Measurements from ENCODE around the gene TLR9. TPM values are rescaled to one million over a fixed set of nuclear protein-coding genes. Genes with fewer than 3 reads are reported as not detected.

TLR9 gene
- total and polyA plus RNA-seq, 7 donors: 0.04 to 0.55 (median 0.24) TPM; not detected in 1

GRCh38 chr3:52184690-52185089 is 40.8 kb downstream of the TLR9 start:
- Histone ChIP-seq H3K4me1 (no peaks in the 10 kb centered on the region), H3K27me3 (ENCODE audit: insufficient read depth in 3 of 3, low read length in 2 of 3) (no peaks in the 10 kb centered on the region), H3K9me3 (no peaks in the 10 kb centered on the region), H3K4me3 (no peak overlapping the region), H3K36me3 (ENCODE audit: insufficient read depth in 1 of 2, low read depth in 1 of 2) (no peaks in the 10 kb centered on the region), H3K27ac (peak overlapping the region; percentile 55)
- 91% methylated on average over 8 of the region's 8 CpGs for WGBS, 3 donors
- ATAC-seq (no peak), DNase-seq (no peak)
- intact Hi-C loops (cut with DNase I): no loop called here
- TF ChIP-seq, protein P1, sequence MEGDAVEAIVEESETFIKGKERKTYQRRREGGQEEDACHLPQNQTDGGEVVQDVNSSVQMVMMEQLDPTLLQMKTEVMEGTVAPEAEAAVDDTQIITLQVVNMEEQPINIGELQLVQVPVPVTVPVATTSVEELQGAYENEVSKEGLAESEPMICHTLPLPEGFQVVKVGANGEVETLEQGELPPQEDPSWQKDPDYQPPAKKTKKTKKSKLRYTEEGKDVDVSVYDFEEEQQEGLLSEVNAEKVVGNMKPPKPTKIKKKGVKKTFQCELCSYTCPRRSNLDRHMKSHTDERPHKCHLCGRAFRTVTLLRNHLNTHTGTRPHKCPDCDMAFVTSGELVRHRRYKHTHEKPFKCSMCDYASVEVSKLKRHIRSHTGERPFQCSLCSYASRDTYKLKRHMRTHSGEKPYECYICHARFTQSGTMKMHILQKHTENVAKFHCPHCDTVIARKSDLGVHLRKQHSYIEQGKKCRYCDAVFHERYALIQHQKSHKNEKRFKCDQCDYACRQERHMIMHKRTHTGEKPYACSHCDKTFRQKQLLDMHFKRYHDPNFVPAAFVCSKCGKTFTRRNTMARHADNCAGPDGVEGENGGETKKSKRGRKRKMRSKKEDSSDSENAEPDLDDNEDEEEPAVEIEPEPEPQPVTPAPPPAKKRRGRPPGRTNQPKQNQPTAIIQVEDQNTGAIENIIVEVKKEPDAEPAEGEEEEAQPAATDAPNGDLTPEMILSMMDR (IDR thresholded peaks at IDR 0.05): no peak

- H3K9me3 ChIP-seq: no peaks in the 10 kb centered on the region
- DNase-seq (no peak), ATAC-seq (peak in 1 of 4 donors; percentile 33)
- 70 to 74% (median 73%) methylated on average over 7 of the region's 7 CpGs for WGBS, 3 donors
- peak overlapping the region; percentile 55 for H3K27ac ChIP-seq
- H3K36me3 ChIP-seq (ENCODE audit: insufficient read depth in 1 of 2, low read depth in 1 of 2): no peaks in the 10 kb centered on the region
- H3K4me3 ChIP-seq: no peak overlapping the region
- H3K27me3 ChIP-seq (ENCODE audit: insufficient read depth in 3 of 3, low read length in 2 of 3): no peaks in the 10 kb centered on the region
- H3K4me1 ChIP-seq: no peaks in the 10 kb centered on the region
- TF ChIP-seq, protein P1 (IDR thresholded peaks at IDR 0.05): no peak
- intact Hi-C loops (cut with DNase I): no loop called here
Observed at GRCh38 chr3:52183786-52184445, 41.5 kb downstream of the TLR9 start.

DNA sequence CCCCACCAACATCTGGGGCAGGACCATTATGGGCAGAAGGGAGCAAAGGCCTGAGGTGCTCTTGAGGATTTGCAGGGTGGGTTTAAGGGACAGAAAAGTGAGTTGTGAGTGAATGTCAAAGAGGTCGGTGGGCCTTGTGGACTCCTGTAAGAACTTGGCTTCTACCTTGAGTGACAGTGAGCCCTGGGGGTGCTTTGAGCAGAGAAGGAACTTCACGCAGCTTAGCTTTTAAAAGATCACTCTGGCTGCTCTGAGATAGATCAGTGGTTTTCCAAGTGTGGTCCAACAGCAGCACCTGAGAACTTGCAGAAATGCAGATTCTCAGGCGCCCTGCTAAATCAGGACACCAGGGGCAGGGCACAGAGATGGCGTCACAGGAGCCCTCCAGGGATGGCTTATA is 42.8 kb downstream of the TLR9 start:
- 92 to 95% (median 94%) methylated on average over 4 of the region's 4 CpGs for WGBS, 3 donors
- ATAC-seq (no peak), DNase-seq (no peak)
- Histone ChIP-seq H3K9me3 (no peaks in the 10 kb centered on the region), H3K4me3 (no peak overlapping the region), H3K27ac (no peak overlapping the region), H3K27me3 (ENCODE audit: insufficient read depth in 3 of 3, low read length in 2 of 3) (no peaks in the 10 kb centered on the region), H3K36me3 (ENCODE audit: insufficient read depth in 1 of 2, low read depth in 1 of 2) (no peaks in the 10 kb centered on the region), H3K4me1 (no peaks in the 10 kb centered on the region)
- intact Hi-C loops (cut with DNase I): no loop called here
- TF ChIP-seq, protein P1 (IDR thresholded peaks at IDR 0.05): no peak

DNA sequence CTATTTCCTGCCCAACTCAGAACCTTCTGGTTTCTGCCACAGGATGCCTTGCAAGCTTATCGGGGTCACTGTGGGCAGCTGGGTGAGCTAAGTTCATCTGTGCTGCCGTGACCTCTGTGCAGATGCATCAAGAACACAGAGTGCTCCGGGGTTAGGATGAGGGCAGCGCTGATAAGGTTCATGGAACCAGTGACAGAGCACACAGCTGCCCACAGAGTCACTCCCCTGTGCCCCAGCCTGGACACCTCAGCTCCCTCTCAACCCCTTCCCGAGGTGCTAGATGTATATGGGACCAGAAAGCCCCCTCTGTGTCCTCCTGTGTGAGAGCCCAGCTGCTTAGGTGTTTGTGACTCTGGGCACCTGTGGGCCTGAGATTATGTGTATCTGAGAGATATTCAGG is 43.2 kb downstream of the TLR9 start:
- 77 to 89% (median 83%) methylated on average over 5 of the region's 5 CpGs for WGBS, 3 donors
- Histone ChIP-seq H3K27ac (no peak overlapping the region), H3K9me3 (no peaks in the 10 kb centered on the region), H3K4me1 (no peaks in the 10 kb centered on the region), H3K36me3 (ENCODE audit: insufficient read depth in 1 of 2, low read depth in 1 of 2) (no peaks in the 10 kb centered on the region), H3K4me3 (no peak overlapping the region), H3K27me3 (ENCODE audit: insufficient read depth in 3 of 3, low read length in 2 of 3) (no peaks in the 10 kb centered on the region)
- TF ChIP-seq, protein P1 (IDR thresholded peaks at IDR 0.05): no peak
- peak in 1 of 2 donors; percentile 18 for DNase-seq
- intact Hi-C loops (cut with DNase I): no loop called here
- ATAC-seq: peak in 1 of 4 donors; percentile 46

DNA sequence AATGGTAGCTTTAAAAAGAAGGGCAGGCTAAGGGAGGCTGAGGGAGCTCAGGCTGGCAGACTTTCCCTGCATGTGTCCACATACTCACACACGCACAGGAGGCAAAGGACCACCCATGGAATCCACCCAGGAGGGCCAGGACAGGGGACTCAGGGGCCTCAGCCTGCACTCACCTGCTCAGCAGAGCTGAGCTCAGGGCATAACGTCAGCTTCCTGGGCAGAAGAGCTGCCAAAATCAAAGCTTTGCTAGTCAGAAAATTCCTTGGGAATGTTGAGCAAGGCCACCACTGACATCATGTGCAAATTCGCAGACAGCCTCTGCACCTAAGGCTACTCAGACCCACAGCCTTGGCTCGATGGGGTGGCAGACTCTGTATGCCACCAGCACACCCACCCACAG is 43.9 kb downstream of the TLR9 start:
- Histone ChIP-seq H3K27me3 (ENCODE audit: insufficient read depth in 3 of 3, low read length in 2 of 3) (no peaks in the 10 kb centered on the region), H3K4me3 (no peak overlapping the region), H3K27ac (no peak overlapping the region), H3K9me3 (no peaks in the 10 kb centered on the region), H3K4me1 (no peaks in the 10 kb centered on the region), H3K36me3 (ENCODE audit: insufficient read depth in 1 of 2, low read depth in 1 of 2) (no peaks in the 10 kb centered on the region)
- TF ChIP-seq, protein P1 (IDR thresholded peaks at IDR 0.05): no peak
- DNase-seq: no peak
- intact Hi-C loops (cut with DNase I): no loop called here
- 62 to 76% (median 73%) methylated on average over 4 of the region's 4 CpGs for WGBS, 3 donors
- no peak for ATAC-seq

Measured in psoas muscle (tissue), 8 donors.